H1 (cell line): Measurements from ENCODE around the gene PIK3R3. TPM values are rescaled to one million over a fixed set of nuclear protein-coding genes. Genes with fewer than 3 reads are reported as not detected.

Experiments
- CTCF ChIA-PET: fragments of 300-600 bp; sonication (Branson Sonifier 250); formaldehyde crosslinking; loops from one replicate; lab custom pipeline; 2021; ENCODE audit not compliant: partially characterized antibody; lab: Charles Lee
- POLR2A ChIA-PET: fragments of 300-600 bp; sonication (Branson Sonifier 250); formaldehyde crosslinking; loops from one replicate; lab custom pipeline; 2021; ENCODE audit warnings: inconsistent platforms; ENCODE audit not compliant: partially characterized antibody; lab: Charles Lee
- DNase-seq, 2 experiments: peaks; one replicate each; pipeline versions ENCODE4 v3.0.0 to v3.0.0-alpha.2; 2010 to 2022; ENCODE audit warnings: low spot score in 2 of 2, low read depth in 1 of 2, mixed read lengths in 1 of 2
- FAIRE-seq: peaks from 2 replicates; lab custom pipeline; 2011; peaks lifted over from hg19 to GRCh38; lab: Jason Lieb, UNC
- H2AFZ ChIP-seq: 2 replicates; pipeline ENCODE4 v1.8.1; 2012; ENCODE audit warnings: low read length, inconsistent platforms
- H2AK5ac ChIP-seq: 2 replicates; pipeline ENCODE4 v1.6.1; 2013; ENCODE audit warnings: low read depth, low read length
- H2BK120ac ChIP-seq: replicated peaks from 2 replicates; pipeline ENCODE3; 2013; ENCODE audit warnings: low read depth, low read length, inconsistent platforms
- H2BK12ac ChIP-seq: 2 replicates; pipeline ENCODE4 v1.6.1; 2013; ENCODE audit warnings: low read depth, low read length
- H2BK15ac ChIP-seq: 2 replicates; pipeline ENCODE4 v1.6.1; 2013; ENCODE audit warnings: low read length
- H2BK20ac ChIP-seq: 2 replicates; pipeline ENCODE4 v1.6.1; 2013; ENCODE audit warnings: low read length
- H2BK5ac ChIP-seq: 2 replicates; pipeline ENCODE4 v1.6.1; 2013; ENCODE audit warnings: low read depth, low read length
- H3K14ac ChIP-seq: 2 replicates; pipeline ENCODE4 v1.6.1; 2013; ENCODE audit warnings: inconsistent platforms; ENCODE audit not compliant: insufficient read length
- H3K18ac ChIP-seq: 2 replicates; pipeline ENCODE4 v1.6.1; 2013; ENCODE audit warnings: low read length; ENCODE audit errors: extremely low read depth
- H3K23ac ChIP-seq: 2 replicates; pipeline ENCODE4 v1.6.1; 2013; ENCODE audit warnings: inconsistent platforms; ENCODE audit not compliant: insufficient read length
- H3K23me2 ChIP-seq: 2 replicates; pipeline ENCODE4 v1.6.1; 2013; ENCODE audit warnings: low read depth, low read length
- H3K27ac ChIP-seq: 2 replicates; pipeline ENCODE4 v1.6.1; 2011; ENCODE audit warnings: low read depth, low read length, inconsistent platforms
- H3K27me3 ChIP-seq, 4 experiments: replicated peaks in 1 of 4; 1 replicate in 1 of 4; 2 replicates in 3 of 4; pipeline versions ENCODE4 v1.6.1 to v1.8.1; 2011 to 2013; ENCODE audit warnings: low read length in 3 of 4, mild to moderate bottlenecking in 3 of 4, inconsistent platforms in 2 of 4, mixed read lengths in 2 of 4, moderate library complexity in 1 of 4; ENCODE audit not compliant: control insufficient read depth in 3 of 4, insufficient read depth in 3 of 4; ENCODE audit errors: extremely low read depth in 1 of 4
- H3K36me3 ChIP-seq, 4 experiments: 2 replicates each; pipeline versions ENCODE4 v1.6.1 to v1.8.1; 2011 to 2013; ENCODE audit warnings: mild to moderate bottlenecking in 4 of 4, low read length in 3 of 4, moderate library complexity in 2 of 4, control low read depth in 1 of 4, inconsistent platforms in 1 of 4; ENCODE audit not compliant: insufficient read depth in 4 of 4, control insufficient read depth in 2 of 4
- H3K4ac ChIP-seq: replicated peaks from 2 replicates; pipeline ENCODE3; 2013; ENCODE audit warnings: low read length, low read depth, mixed read lengths, inconsistent platforms; ENCODE audit not compliant: insufficient read length
- H3K4me1 ChIP-seq, 4 experiments: replicated peaks in 1 of 4; 1 replicate in 1 of 4; 2 replicates in 3 of 4; pipeline versions ENCODE4 v1.6.1 to v1.8.1; 2011 to 2013; ENCODE audit warnings: low read length in 3 of 4, inconsistent platforms in 2 of 4, mixed read lengths in 1 of 4; ENCODE audit not compliant: insufficient read depth in 4 of 4, control insufficient read depth in 3 of 4
- H3K4me2 ChIP-seq, 2 experiments: 2 replicates each; pipeline versions ENCODE4 v1.6.1 to v1.8.1; 2011 to 2013; ENCODE audit warnings: low read depth in 2 of 2, low read length in 2 of 2, control low read depth in 1 of 2, inconsistent platforms in 1 of 2, mild to moderate bottlenecking in 1 of 2; ENCODE audit not compliant: insufficient read depth in 1 of 2
- H3K4me3 ChIP-seq, 4 experiments: fragments of 200-600, 300-600 bp in 1 of 4; sonication (generic), shearing (Covaris generic), sonication (Bioruptor Twin) in 1 of 4; 2 replicates each; pipeline versions ENCODE4 v1.5.1 to v1.8.1; 2011 to 2016; ENCODE audit warnings: low read length in 4 of 4, low read depth in 3 of 4, control low read depth in 2 of 4, inconsistent platforms in 2 of 4, mild to moderate bottlenecking in 2 of 4, mixed read lengths in 1 of 4, moderate library complexity in 1 of 4; ENCODE audit not compliant: insufficient read depth in 2 of 4; ENCODE audit errors: extremely low read depth in 1 of 4
- H3K56ac ChIP-seq: replicated peaks from 2 replicates; pipeline ENCODE3; 2013; ENCODE audit warnings: low read depth, mild to moderate bottlenecking, mixed read lengths, low read length, inconsistent platforms; ENCODE audit not compliant: insufficient read length
- H3K79me1 ChIP-seq: 2 replicates; pipeline ENCODE4 v1.6.1; 2013; ENCODE audit warnings: low read depth, low read length, control low read depth
- H3K79me2 ChIP-seq, 2 experiments: 2 replicates each; pipeline versions ENCODE4 v1.6.1 to v1.8.1; 2012 to 2013; ENCODE audit warnings: low read length in 2 of 2, mild to moderate bottlenecking in 2 of 2, inconsistent platforms in 1 of 2; ENCODE audit not compliant: insufficient read depth in 2 of 2, control insufficient read depth in 1 of 2
- H3K9ac ChIP-seq, 4 experiments: replicated peaks in 1 of 4; 1 replicate in 1 of 4; 2 replicates in 3 of 4; pipeline versions ENCODE4 v1.6.1 to v1.8.1; 2011 to 2013; ENCODE audit warnings: low read depth in 3 of 4, low read length in 3 of 4, control low read depth in 2 of 4, mild to moderate bottlenecking in 2 of 4, moderate library complexity in 2 of 4, inconsistent platforms in 1 of 4; ENCODE audit errors: extremely low read depth in 1 of 4
- H3K9me3 ChIP-seq, 2 experiments: 2 replicates each; pipeline versions ENCODE4 v1.6.1 to v1.8.1; 2012 to 2013; ENCODE audit warnings: mild to moderate bottlenecking in 2 of 2, moderate library complexity in 2 of 2, control low read depth in 1 of 2, inconsistent platforms in 1 of 2, low read depth in 1 of 2, low read length in 1 of 2, mixed read lengths in 1 of 2; ENCODE audit not compliant: insufficient read depth in 2 of 2
- H4K20me1 ChIP-seq, 2 experiments: replicated peaks in 1 of 2; 2 replicates each; pipeline versions ENCODE3 to v1.8.1; 2011 to 2013; ENCODE audit warnings: inconsistent platforms in 2 of 2, low read length in 2 of 2, mild to moderate bottlenecking in 1 of 2; ENCODE audit not compliant: insufficient read depth in 2 of 2, control insufficient read depth in 1 of 2
- H4K5ac ChIP-seq: 2 replicates; pipeline ENCODE4 v1.6.1; 2013; ENCODE audit warnings: low read length, low read depth, mixed read lengths, inconsistent platforms; ENCODE audit not compliant: insufficient read length
- H4K8ac ChIP-seq: 2 replicates; pipeline ENCODE4 v1.8.0; 2013; ENCODE audit warnings: mild to moderate bottlenecking, moderate library complexity, low read length, inconsistent platforms; ENCODE audit not compliant: insufficient read depth; ENCODE audit errors: extremely low read depth
- H4K91ac ChIP-seq: replicated peaks from 2 replicates; pipeline ENCODE3; 2013; ENCODE audit warnings: low read length, mixed read lengths, inconsistent platforms; ENCODE audit not compliant: insufficient read length
- BACH1 ChIP-seq: IDR thresholded peaks from 2 replicates; pipeline ENCODE4 v1.6.1; 2012; ENCODE audit warnings: low read length, improper control_type of control experiment
- BCL11A ChIP-seq, 2 experiments: IDR thresholded peaks; one replicate each; pipeline ENCODE4 v1.6.1; 2011; ENCODE audit warnings: low read depth in 2 of 2, low read length in 2 of 2, mild to moderate bottlenecking in 2 of 2
- BRCA1 ChIP-seq: IDR thresholded peaks from 2 replicates; pipeline ENCODE4 v1.6.1; 2012; ENCODE audit warnings: low read depth, low read length, improper control_type of control experiment
- CBX5 ChIP-seq: fragments of 300-800, 300-1000 bp; sonication (generic); IDR thresholded peaks from 2 replicates; pipeline ENCODE4 v1.7.1; 2016; ENCODE audit warnings: antibody characterized with exemption, low read length, low read depth
- CBX8 ChIP-seq: fragments of 300-800, 300-1000 bp; sonication (generic); IDR thresholded peaks from 2 replicates; pipeline ENCODE4 v1.7.1; 2016; ENCODE audit warnings: low read depth, low read length, borderline replicate concordance
- CEBPB ChIP-seq: IDR thresholded peaks from 2 replicates; pipeline ENCODE4 v1.6.1; 2012; ENCODE audit warnings: low read depth, low read length
- CREB1 ChIP-seq: IDR thresholded peaks from 2 replicates; pipeline ENCODE4 v1.6.1; 2012; ENCODE audit warnings: inconsistent platforms
- EGR1 ChIP-seq: IDR thresholded peaks from 2 replicates; pipeline ENCODE4 v1.6.1; 2011; ENCODE audit warnings: low read depth, low read length, borderline replicate concordance
- HDAC6 ChIP-seq: IDR thresholded peaks from one replicate; pipeline ENCODE4 v1.7.1; 2012; ENCODE audit warnings: low read depth, mild to moderate bottlenecking, inconsistent platforms, low read length, moderate library complexity
- JUN ChIP-seq: IDR thresholded peaks from 2 replicates; pipeline ENCODE4 v1.6.1; 2011; ENCODE audit warnings: low read depth, mild to moderate bottlenecking, improper control_type of control experiment, low read length
- JUND ChIP-seq: IDR thresholded peaks from 2 replicates; pipeline ENCODE4 v1.6.1; 2011; ENCODE audit warnings: mild to moderate bottlenecking, improper control_type of control experiment, low read length
- KDM1A ChIP-seq: fragments of 200-600, 300-600 bp; sonication (generic); IDR thresholded peaks from 2 replicates; pipeline ENCODE4 v1.7.1; 2016; ENCODE audit warnings: mild to moderate bottlenecking, low read length, borderline replicate concordance
- MAFK ChIP-seq: IDR thresholded peaks from 2 replicates; pipeline ENCODE4 v1.6.1; 2012; ENCODE audit warnings: low read depth, mild to moderate bottlenecking, improper control_type of control experiment, low read length
- NANOG ChIP-seq: IDR thresholded peaks from 2 replicates; pipeline ENCODE4 v1.6.1; 2011; ENCODE audit warnings: low read length, low read depth, mild to moderate bottlenecking, inconsistent platforms; ENCODE audit not compliant: insufficient read depth, poor library complexity, severe bottlenecking
- RFX5 ChIP-seq: IDR thresholded peaks from 2 replicates; pipeline ENCODE4 v1.6.1; 2011; ENCODE audit warnings: low read depth, low read length, improper control_type of control experiment, borderline replicate concordance
- SP1 ChIP-seq: IDR thresholded peaks from 2 replicates; pipeline ENCODE4 v1.6.1; 2011; ENCODE audit warnings: low read depth, low read length
- ZNF274 ChIP-seq: IDR thresholded peaks from 2 replicates; pipeline ENCODE4 v1.7.0; 2012; ENCODE audit warnings: low read length, borderline replicate concordance; ENCODE audit errors: extremely low read depth
- WGBS, 2 experiments: shearing (Covaris generic) in 1 of 2; methylation state at CpG; one replicate each; pipeline versions ENCODE4 v1.1.6 to v1.1.7; 2013 to 2015; ENCODE audit warnings: low lambda C conversion rate in 2 of 2, mixed read lengths in 2 of 2, inconsistent platforms in 1 of 2, low coverage in 1 of 2, missing lambda C conversion rate in 1 of 2; ENCODE audit not compliant: insufficient replicate concordance in 2 of 2, insufficient coverage in 1 of 2, insufficient read length in 1 of 2; ENCODE audit errors: extremely low coverage in 1 of 2, missing lambda C conversion rate in 1 of 2; 5-methylcytosine and 5-hydroxymethylcytosine counted together
- polyA plus RNA-seq, 7 experiments: library from polyadenylated mRNA; depleted of rRNA in 3 of 7; stranded (reverse) in 5 of 7; unstranded in 2 of 7; fragments of >200 nt in 5 of 7; fragments of 200-250 nt in 2 of 7; gene quantifications; 1 replicate in 5 of 7; 2 replicates in 1 of 7; 4 replicates in 1 of 7; pipeline versions ENCODE4 v1.2.1 to v1.2.3, GENCODE V29; 2011 to 2013; ENCODE audit warnings: missing spikeins in 2 of 7, mixed read lengths in 2 of 7
- total RNA-seq: library from RNA; stranded (reverse); fragmentation: NEBNext Ultra II Directional; extraction: Animal tissue kit (Norgen Biotek cat#: 25700); gene quantifications from 2 replicates; pipeline ENCODE4 v1.2.1, GENCODE V29; 2021

PIK3R3 gene
- total and polyA plus RNA-seq, 2 of the 8 experiments (the other 6 are each of a cell fraction or from before 2014, with no cell fraction given): 5.3 to 13.6 TPM

- H3K36me3 ChIP-seq: peaks cover 6 to 25% (median 17%) of the 10 kb centered on the region in 4 experiments; a peak in 6 of 8 replicates
- TF ChIP-seq ZNF274 (no peak), HDAC6 (no peak), NANOG (no peak), BRCA1 (no peak), MAFK (no peak), KDM1A (no peak), CEBPB (no peak), JUN (no peak), BACH1 (no peak), CBX5 (no peak), SP1 (no peak), JUND (no peak), RFX5 (no peak), EGR1 (no peak), CBX8 (no peak), CREB1 (no peak), BCL11A (IDR thresholded peaks at IDR 0.05; ENCODE audit: low read depth in 2 of 2, low read length in 2 of 2) (no peak)
Observed at GRCh38 chr1:46012236-46012635, 120.2 kb downstream of the PIK3R3 start.

More at GRCh38 chr1:46012236-46012635, 120.2 kb downstream of the PIK3R3 start:
- H4K8ac ChIP-seq: no peak overlapping the region
- H2BK20ac ChIP-seq: no peak overlapping the region
- no peaks in the 10 kb centered on the region for H3K79me2 ChIP-seq
- 95% methylated on average over 1 of the region's 1 CpG; no CpG with 5 or more reads in 1 of the 2 experiments for WGBS, 2 experiments
- no peak overlapping the region for H3K27ac ChIP-seq
- H3K4me3 ChIP-seq: no peak overlapping the region
- POLR2A ChIA-PET: no interaction called here
- H2BK15ac ChIP-seq: no peak overlapping the region
- H3K23ac ChIP-seq: no peak overlapping the region
- H3K18ac ChIP-seq: no peak overlapping the region
- no peaks in the 10 kb centered on the region for H4K20me1 ChIP-seq
- H2BK5ac ChIP-seq: no peak overlapping the region
- no peak overlapping the region for H2AK5ac ChIP-seq
- no peaks in the 10 kb centered on the region for H3K23me2 ChIP-seq
- no peak overlapping the region for H4K5ac ChIP-seq
- DNase-seq (no peak), FAIRE-seq (no peak)
- H2AFZ ChIP-seq: no peak overlapping the region
- no peak overlapping the region for H2BK120ac ChIP-seq
- no peaks in the 10 kb centered on the region for H3K4me1 ChIP-seq
- H3K27me3 ChIP-seq: no peaks in the 10 kb centered on the region
- no peak overlapping the region for H3K56ac ChIP-seq
- H2BK12ac ChIP-seq: no peak overlapping the region
- no peak overlapping the region for H4K91ac ChIP-seq
- H3K4ac ChIP-seq: no peak overlapping the region
- H3K9ac ChIP-seq: no peak overlapping the region
- CTCF ChIA-PET: interaction anchor here (1.5 kb wide), 1 partner anchor 11 kb away, joined by 6 read pairs; no protein-coding TSS in a partner anchor
- H3K4me2 ChIP-seq: no peak overlapping the region
- H3K14ac ChIP-seq: no peak overlapping the region
- H3K9me3 ChIP-seq: no peaks in the 10 kb centered on the region
- H3K79me1 ChIP-seq: no peaks in the 10 kb centered on the region
